Esophagus muscularis mucosa (tissue), 4 donors: ENCODE measurements around the gene TSPAN32.

ENCODE experiments used
- EP300 ChIP-seq: sonication (generic); formaldehyde crosslinking; IDR thresholded peaks from one replicate; pipeline ENCODE4 v1.6.1; 2017; ENCODE audit warnings: antibody characterized with exemption
- POLR2A ChIP-seq: fragments of 450-650 bp; IDR thresholded peaks from one replicate; pipeline ENCODE4 v1.6.1; 2017; ENCODE audit warnings: antibody characterized with exemption, moderate library complexity, mild to moderate bottlenecking, low read depth
- TF ChIP-seq, protein P1 (sequence below), 3 experiments: fragments of 200-600 bp in 2 of 3; fragments of 450-650 bp in 1 of 3; sonication (generic) in 2 of 3; IDR thresholded peaks; one replicate each; pipeline ENCODE4 v1.5.1; 2017 to 2019; ENCODE audit warnings: antibody characterized with exemption in 3 of 3, mild to moderate bottlenecking in 2 of 3, moderate library complexity in 1 of 3

GRCh38 chr11:2318707-2319106 lies 16.9 kb downstream of the TSPAN32 start:
- TF ChIP-seq, protein P1, sequence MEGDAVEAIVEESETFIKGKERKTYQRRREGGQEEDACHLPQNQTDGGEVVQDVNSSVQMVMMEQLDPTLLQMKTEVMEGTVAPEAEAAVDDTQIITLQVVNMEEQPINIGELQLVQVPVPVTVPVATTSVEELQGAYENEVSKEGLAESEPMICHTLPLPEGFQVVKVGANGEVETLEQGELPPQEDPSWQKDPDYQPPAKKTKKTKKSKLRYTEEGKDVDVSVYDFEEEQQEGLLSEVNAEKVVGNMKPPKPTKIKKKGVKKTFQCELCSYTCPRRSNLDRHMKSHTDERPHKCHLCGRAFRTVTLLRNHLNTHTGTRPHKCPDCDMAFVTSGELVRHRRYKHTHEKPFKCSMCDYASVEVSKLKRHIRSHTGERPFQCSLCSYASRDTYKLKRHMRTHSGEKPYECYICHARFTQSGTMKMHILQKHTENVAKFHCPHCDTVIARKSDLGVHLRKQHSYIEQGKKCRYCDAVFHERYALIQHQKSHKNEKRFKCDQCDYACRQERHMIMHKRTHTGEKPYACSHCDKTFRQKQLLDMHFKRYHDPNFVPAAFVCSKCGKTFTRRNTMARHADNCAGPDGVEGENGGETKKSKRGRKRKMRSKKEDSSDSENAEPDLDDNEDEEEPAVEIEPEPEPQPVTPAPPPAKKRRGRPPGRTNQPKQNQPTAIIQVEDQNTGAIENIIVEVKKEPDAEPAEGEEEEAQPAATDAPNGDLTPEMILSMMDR (IDR thresholded peaks at IDR 0.05), result no peak
- TF ChIP-seq POLR2A (no peak), EP300 (no peak)
